ENCODE results near the gene SBK1.

SBK1 gene

GRCh38 chr16:28311413-28311812 is 19.1 kb downstream of the SBK1 start:
- no peak for TF ChIP-seq CTCF (IDR thresholded peaks at IDR 0.05)

- TF ChIP-seq CTCF (IDR thresholded peaks at IDR 0.05) = no peak
These were observed 19.6 kb downstream of the SBK1 start for GRCh38 chr16:28311913-28312312.

- no peak for TF ChIP-seq CTCF (IDR thresholded peaks at IDR 0.05)
These were observed 20.0 kb downstream of the SBK1 start for GRCh38 chr16:28312327-28312726.

- TF ChIP-seq CTCF (IDR thresholded peaks at IDR 0.05) = no peak
These were observed 21.3 kb downstream of the SBK1 start for GRCh38 chr16:28313587-28313986.

- TF ChIP-seq CTCF (IDR thresholded peaks at IDR 0.05) = no peak
These were observed 23.7 kb downstream of the SBK1 start for GRCh38 chr16:28316054-28316453.

- peak; percentile 92 for TF ChIP-seq CTCF (IDR thresholded peaks at IDR 0.05)
These were observed 24.9 kb downstream of the SBK1 start for GRCh38 chr16:28317040-28317880.

GRCh38 chr16:28318042-28318744 is 25.9 kb downstream of the SBK1 start:
- TF ChIP-seq CTCF (IDR thresholded peaks at IDR 0.05) = no peak

Measured in LNCAP (cell line).